SK-N-SH (cell line): ENCODE results near the gene CLSTN2. TPM values are rescaled to one million over a fixed set of nuclear protein-coding genes. Genes with fewer than 3 reads are reported as not detected.

Experiments used
- CTCF ChIA-PET: fragments of 300-600, 350-600 bp; formaldehyde crosslinking; extraction: SDS; loops from one replicate; lab custom pipeline; 2021; lab: Yijun Ruan, JAX
- POLR2A ChIA-PET: fragments of 350-600 bp; sonication (Branson Sonifier 250); formaldehyde crosslinking; extraction: SDS; loops from one replicate; lab custom pipeline; 2020; ENCODE audit warnings: antibody characterized with exemption, inconsistent platforms; lab: Yijun Ruan, JAX
- DNase-seq: peaks from one replicate; pipeline ENCODE4 v3.0.0; 2012
- H2AFZ ChIP-seq: fragments of 200-600 bp; sonication (generic); 2 replicates; pipeline ENCODE4 v1.8.1; 2016; ENCODE audit warnings: antibody characterized with exemption, mild to moderate bottlenecking, low read depth
- H3F3A ChIP-seq: fragments of 200-600 bp; sonication (generic); replicated peaks from 2 replicates; pipeline ENCODE3; 2016; ENCODE audit warnings: antibody characterized with exemption, mild to moderate bottlenecking; ENCODE audit not compliant: insufficient read depth
- H3K27ac ChIP-seq, 2 experiments: fragments of 200-500 bp in 1 of 2; fragments of 200-600 bp in 1 of 2; sonication (Bioruptor generic) in 1 of 2; sonication (generic), shearing (Covaris generic) in 1 of 2; 2 replicates each; pipeline versions ENCODE4 v1.5.1 to v1.6.1; 2014 to 2016; ENCODE audit warnings: low read depth in 2 of 2, inconsistent platforms in 1 of 2, low read length in 1 of 2, mild to moderate bottlenecking in 1 of 2, mixed read lengths in 1 of 2
- H3K27me3 ChIP-seq: fragments of 200-600 bp; sonication (generic), shearing (Covaris generic); 2 replicates; pipeline ENCODE4 v1.6.1; 2016; ENCODE audit warnings: mixed run types; ENCODE audit not compliant: insufficient read depth
- H3K36me3 ChIP-seq, 2 experiments: fragments of 200-500 bp in 1 of 2; fragments of 200-600 bp in 1 of 2; sonication (Bioruptor generic) in 1 of 2; sonication (generic) in 1 of 2; replicated peaks in 1 of 2; 2 replicates each; pipeline versions ENCODE3 to v1.5.1; 2014 to 2016; ENCODE audit warnings: low read length in 1 of 2, mild to moderate bottlenecking in 1 of 2; ENCODE audit not compliant: insufficient read depth in 2 of 2, control insufficient read depth in 1 of 2
- H3K4me1 ChIP-seq, 2 experiments: fragments of 200-500 bp in 1 of 2; fragments of 200-600 bp in 1 of 2; sonication (Bioruptor generic) in 1 of 2; sonication (generic), shearing (Covaris generic) in 1 of 2; 2 replicates each; pipeline versions ENCODE4 v1.5.1 to v1.6.1; 2014 to 2016; ENCODE audit warnings: low read depth in 1 of 2, low read length in 1 of 2, mixed run types in 1 of 2; ENCODE audit not compliant: insufficient read depth in 2 of 2, control insufficient read depth in 1 of 2
- H3K4me2 ChIP-seq: fragments of 200-600 bp; sonication (generic), shearing (Covaris generic); 2 replicates; pipeline ENCODE4 v1.6.1; 2017; ENCODE audit warnings: mixed run types
- H3K4me3 ChIP-seq, 2 experiments: fragments of 200-500 bp in 1 of 2; fragments of 200-600 bp in 1 of 2; sonication (Bioruptor generic) in 1 of 2; sonication (generic), shearing (Covaris generic) in 1 of 2; 2 replicates each; pipeline versions ENCODE4 v1.5.1 to v1.8.1; 2014 to 2016; ENCODE audit warnings: low read depth in 2 of 2, inconsistent platforms in 1 of 2, low read length in 1 of 2, mild to moderate bottlenecking in 1 of 2, mixed read lengths in 1 of 2, moderate library complexity in 1 of 2
- H3K79me2 ChIP-seq: fragments of 200-600 bp; sonication (generic); 2 replicates; pipeline ENCODE4 v1.8.1; 2017; ENCODE audit warnings: mild to moderate bottlenecking; ENCODE audit not compliant: insufficient read depth
- H3K9ac ChIP-seq: fragments of 200-600 bp; sonication (generic); 2 replicates; pipeline ENCODE4 v1.6.1; 2017; ENCODE audit warnings: mixed run types
- H3K9me2 ChIP-seq: fragments of 200-600 bp; sonication (generic); 2 replicates; pipeline ENCODE4 v1.6.1; 2017; ENCODE audit warnings: mixed run types
- H3K9me3 ChIP-seq: fragments of 200-600 bp; sonication (generic); 2 replicates; pipeline ENCODE4 v1.6.1; 2017; ENCODE audit warnings: mixed run types, mild to moderate bottlenecking, moderate library complexity
- H4K20me1 ChIP-seq: fragments of 200-600 bp; sonication (generic); 2 replicates; pipeline ENCODE4 v1.6.1; 2017; ENCODE audit warnings: mild to moderate bottlenecking, mixed run types; ENCODE audit not compliant: insufficient read depth
- CHD2 ChIP-seq: fragments of 150-350 bp; IDR thresholded peaks from 2 replicates; pipeline ENCODE4 v1.6.1; 2018; ENCODE audit warnings: low read length; ENCODE audit not compliant: partially characterized antibody
- ELF1 ChIP-seq: IDR thresholded peaks from 2 replicates; pipeline ENCODE4 v1.4.0; 2012
- EZH2phosphoT487 ChIP-seq: fragments of 200-600 bp; sonication (generic); IDR thresholded peaks from 2 replicates; pipeline ENCODE4 v1.6.1; 2017; ENCODE audit warnings: low read depth, mixed run types, mild to moderate bottlenecking, antibody characterized with exemption, moderate library complexity, borderline replicate concordance
- FOSL2 ChIP-seq: IDR thresholded peaks from 2 replicates; pipeline ENCODE4 v1.4.0; 2012; ENCODE audit warnings: low read depth, mild to moderate bottlenecking, moderate library complexity, borderline replicate concordance
- FOXJ3 ChIP-seq: sonication (generic); formaldehyde crosslinking; IDR thresholded peaks from 2 replicates; pipeline ENCODE4 v1.5.1; 2020; ENCODE audit warnings: mild to moderate bottlenecking, missing genetic modification reagents
- FOXM1 ChIP-seq: IDR thresholded peaks from 2 replicates; pipeline ENCODE4 v1.4.0; 2012; ENCODE audit warnings: low read depth, mild to moderate bottlenecking
- GATA2 ChIP-seq: sonication (generic); formaldehyde crosslinking; IDR thresholded peaks from 2 replicates; pipeline ENCODE4 v1.5.0; 2020; ENCODE audit warnings: mild to moderate bottlenecking, missing genetic modification reagents
- MXI1 ChIP-seq: IDR thresholded peaks from 2 replicates; pipeline ENCODE4 v1.6.1; 2012; ENCODE audit warnings: mild to moderate bottlenecking, low read depth, low read length, improper control_type of control experiment
- NFIC ChIP-seq: IDR thresholded peaks from 2 replicates; pipeline ENCODE4 v1.4.0; 2012; ENCODE audit warnings: borderline replicate concordance
- POLR2AphosphoS5 ChIP-seq: IDR thresholded peaks from 2 replicates; pipeline ENCODE4 v1.6.1; 2012; ENCODE audit warnings: low read depth, low read length
- RAD21 ChIP-seq: IDR thresholded peaks from 2 replicates; pipeline ENCODE4 v1.6.1; 2012; ENCODE audit warnings: mild to moderate bottlenecking, low read length
- RFX5 ChIP-seq: IDR thresholded peaks from 2 replicates; pipeline ENCODE4 v1.6.1; 2012; ENCODE audit warnings: mild to moderate bottlenecking, improper control_type of control experiment, low read length
- RXRA ChIP-seq: IDR thresholded peaks from 2 replicates; pipeline ENCODE4 v1.4.0; 2012; ENCODE audit warnings: low read depth, mild to moderate bottlenecking, borderline replicate concordance
- SIN3A ChIP-seq: IDR thresholded peaks from 2 replicates; pipeline ENCODE4 v1.6.1; 2012; ENCODE audit warnings: low read depth, mild to moderate bottlenecking, low read length, moderate library complexity, borderline replicate concordance
- SMC3 ChIP-seq: IDR thresholded peaks from 2 replicates; pipeline ENCODE4 v1.6.1; 2012; ENCODE audit warnings: low read depth, low read length, improper control_type of control experiment
- TCF12 ChIP-seq: IDR thresholded peaks from 2 replicates; pipeline ENCODE4 v1.4.0; 2012
- WGBS: methylation state at CpG from one replicate; pipeline ENCODE4 v1.1.6; 2017; ENCODE audit warnings: low lambda C conversion rate; 5-methylcytosine and 5-hydroxymethylcytosine counted together
- polyA plus RNA-seq, 3 experiments: library from polyadenylated mRNA; depleted of rRNA; stranded (reverse); fragments of >200 nt; gene quantifications; 2 replicates each; pipeline ENCODE4 v1.2.3, GENCODE V29; 2012
- TF ChIP-seq, protein P1 (sequence below): fragments of 150-350 bp; IDR thresholded peaks from 2 replicates; pipeline ENCODE4 v1.6.1; 2017; ENCODE audit warnings: antibody characterized with exemption, low read length, low read depth, borderline replicate concordance
- TF ChIP-seq, protein P2 (sequence below): IDR thresholded peaks from 2 replicates; pipeline ENCODE4 v1.4.0; 2012; ENCODE audit warnings: low read depth
- TF ChIP-seq, protein P3 (sequence below): fragments of 150-350 bp; IDR thresholded peaks from 2 replicates; pipeline ENCODE4 v1.6.1; 2016; ENCODE audit warnings: mild to moderate bottlenecking, low read depth, low read length
- TF ChIP-seq, protein P4 (sequence below): IDR thresholded peaks from 2 replicates; pipeline ENCODE4; 2012
- TF ChIP-seq, protein P5 (sequence below): IDR thresholded peaks from 2 replicates; pipeline ENCODE4 v1.6.1; 2012; ENCODE audit warnings: mild to moderate bottlenecking, low read depth, low read length, moderate library complexity

The CLSTN2 gene
- polyA plus RNA-seq, 1 of the 3 experiments (the other 2 are of a cell fraction), result 0.02 TPM

DNA sequence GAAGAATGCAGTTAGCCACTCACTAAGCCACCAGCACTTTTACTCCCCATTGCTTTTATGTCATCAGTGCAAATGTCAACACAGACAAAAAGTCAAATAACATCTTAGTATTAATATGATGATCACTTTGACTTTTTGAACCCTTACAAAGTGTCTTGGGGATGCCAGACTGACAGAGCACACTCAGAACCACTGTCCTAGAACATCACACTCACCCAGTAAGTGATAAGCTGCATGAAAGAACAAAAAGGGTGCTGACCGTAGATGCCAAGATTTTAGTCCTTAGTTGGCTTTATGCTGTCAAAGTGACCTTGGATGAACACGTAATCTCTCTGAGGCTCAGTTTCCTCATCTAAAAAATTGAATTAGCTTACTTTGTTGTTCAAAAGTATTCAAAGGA is 463.4 kb downstream of the CLSTN2 start:
- CTCF ChIA-PET, result no interaction called here
- no peak overlapping the region for H3K4me3 ChIP-seq
- WGBS, result 39% methylated on average over 2 of the region's 2 CpGs
- POLR2A ChIA-PET, result no interaction called here
- no peaks in the 10 kb centered on the region for H3F3A ChIP-seq
- no peak overlapping the region for H3K27ac ChIP-seq
- H3K9me3 ChIP-seq, result no peaks in the 10 kb centered on the region
- H4K20me1 ChIP-seq, result no peaks in the 10 kb centered on the region
- no peak overlapping the region for H3K9ac ChIP-seq
- H3K4me2 ChIP-seq, result no peak overlapping the region
- no peaks in the 10 kb centered on the region for H3K27me3 ChIP-seq
- peaks cover 0 to 4% of the 10 kb centered on the region in 2 experiments; a peak in 1 of 4 replicates for H3K4me1 ChIP-seq
- no peak for DNase-seq
- no peaks in the 10 kb centered on the region for H3K79me2 ChIP-seq
- no peak overlapping the region for H2AFZ ChIP-seq
- H3K36me3 ChIP-seq, result no peaks in the 10 kb centered on the region
- TF ChIP-seq RFX5 (no peak), FOXJ3 (CRISPR knock-in tag) (no peak), ELF1 (no peak)
- TF ChIP-seq, protein P1, sequence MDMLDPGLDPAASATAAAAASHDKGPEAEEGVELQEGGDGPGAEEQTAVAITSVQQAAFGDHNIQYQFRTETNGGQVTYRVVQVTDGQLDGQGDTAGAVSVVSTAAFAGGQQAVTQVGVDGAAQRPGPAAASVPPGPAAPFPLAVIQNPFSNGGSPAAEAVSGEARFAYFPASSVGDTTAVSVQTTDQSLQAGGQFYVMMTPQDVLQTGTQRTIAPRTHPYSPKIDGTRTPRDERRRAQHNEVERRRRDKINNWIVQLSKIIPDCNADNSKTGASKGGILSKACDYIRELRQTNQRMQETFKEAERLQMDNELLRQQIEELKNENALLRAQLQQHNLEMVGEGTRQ, result no peak
- no peaks in the 10 kb centered on the region for H3K9me2 ChIP-seq

DNA sequence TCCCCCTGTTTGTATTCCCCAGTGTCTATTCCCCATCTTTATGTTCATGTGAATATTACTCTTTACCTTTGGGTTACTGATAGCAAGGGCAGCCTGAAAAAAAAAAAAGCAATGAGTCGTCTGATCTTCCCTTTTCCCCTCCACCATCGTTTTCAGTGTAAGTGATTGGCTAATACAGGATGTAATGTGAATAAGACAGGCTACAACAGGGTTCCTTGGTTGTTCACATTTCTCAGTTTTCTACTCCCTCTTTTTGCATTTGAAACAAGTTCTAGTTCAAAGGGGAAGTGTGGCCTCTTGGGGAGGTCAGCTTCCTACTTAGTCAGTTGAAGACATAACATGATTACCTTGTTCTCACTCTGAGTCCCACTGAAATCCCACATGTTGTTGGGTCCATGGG is 464.9 kb downstream of the CLSTN2 start:
- Histone ChIP-seq H3K9me3 (no peaks in the 10 kb centered on the region), H3K4me3 (no peak overlapping the region), H3K79me2 (no peaks in the 10 kb centered on the region)
- TF ChIP-seq NFIC (no peak), RAD21 (no peak), TCF12 (no peak), RXRA (no peak), EZH2phosphoT487 (no peak), GATA2 (CRISPR knock-in tag) (no peak), FOSL2 (no peak), POLR2AphosphoS5 (no peak), CHD2 (no peak), SMC3 (no peak), RFX5 (no peak), FOXM1 (no peak), SIN3A (no peak), MXI1 (no peak), ELF1 (no peak)
- TF ChIP-seq, protein P2, sequence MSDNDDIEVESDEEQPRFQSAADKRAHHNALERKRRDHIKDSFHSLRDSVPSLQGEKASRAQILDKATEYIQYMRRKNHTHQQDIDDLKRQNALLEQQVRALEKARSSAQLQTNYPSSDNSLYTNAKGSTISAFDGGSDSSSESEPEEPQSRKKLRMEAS, result no peak
- TF ChIP-seq, protein P3, sequence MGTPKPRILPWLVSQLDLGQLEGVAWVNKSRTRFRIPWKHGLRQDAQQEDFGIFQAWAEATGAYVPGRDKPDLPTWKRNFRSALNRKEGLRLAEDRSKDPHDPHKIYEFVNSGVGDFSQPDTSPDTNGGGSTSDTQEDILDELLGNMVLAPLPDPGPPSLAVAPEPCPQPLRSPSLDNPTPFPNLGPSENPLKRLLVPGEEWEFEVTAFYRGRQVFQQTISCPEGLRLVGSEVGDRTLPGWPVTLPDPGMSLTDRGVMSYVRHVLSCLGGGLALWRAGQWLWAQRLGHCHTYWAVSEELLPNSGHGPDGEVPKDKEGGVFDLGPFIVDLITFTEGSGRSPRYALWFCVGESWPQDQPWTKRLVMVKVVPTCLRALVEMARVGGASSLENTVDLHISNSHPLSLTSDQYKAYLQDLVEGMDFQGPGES, result no peak
- TF ChIP-seq, protein P4, sequence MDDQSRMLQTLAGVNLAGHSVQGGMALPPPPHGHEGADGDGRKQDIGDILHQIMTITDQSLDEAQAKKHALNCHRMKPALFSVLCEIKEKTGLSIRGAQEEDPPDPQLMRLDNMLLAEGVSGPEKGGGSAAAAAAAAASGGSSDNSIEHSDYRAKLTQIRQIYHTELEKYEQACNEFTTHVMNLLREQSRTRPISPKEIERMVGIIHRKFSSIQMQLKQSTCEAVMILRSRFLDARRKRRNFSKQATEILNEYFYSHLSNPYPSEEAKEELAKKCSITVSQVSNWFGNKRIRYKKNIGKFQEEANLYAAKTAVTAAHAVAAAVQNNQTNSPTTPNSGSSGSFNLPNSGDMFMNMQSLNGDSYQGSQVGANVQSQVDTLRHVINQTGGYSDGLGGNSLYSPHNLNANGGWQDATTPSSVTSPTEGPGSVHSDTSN, result no peak
- TF ChIP-seq, protein P5, sequence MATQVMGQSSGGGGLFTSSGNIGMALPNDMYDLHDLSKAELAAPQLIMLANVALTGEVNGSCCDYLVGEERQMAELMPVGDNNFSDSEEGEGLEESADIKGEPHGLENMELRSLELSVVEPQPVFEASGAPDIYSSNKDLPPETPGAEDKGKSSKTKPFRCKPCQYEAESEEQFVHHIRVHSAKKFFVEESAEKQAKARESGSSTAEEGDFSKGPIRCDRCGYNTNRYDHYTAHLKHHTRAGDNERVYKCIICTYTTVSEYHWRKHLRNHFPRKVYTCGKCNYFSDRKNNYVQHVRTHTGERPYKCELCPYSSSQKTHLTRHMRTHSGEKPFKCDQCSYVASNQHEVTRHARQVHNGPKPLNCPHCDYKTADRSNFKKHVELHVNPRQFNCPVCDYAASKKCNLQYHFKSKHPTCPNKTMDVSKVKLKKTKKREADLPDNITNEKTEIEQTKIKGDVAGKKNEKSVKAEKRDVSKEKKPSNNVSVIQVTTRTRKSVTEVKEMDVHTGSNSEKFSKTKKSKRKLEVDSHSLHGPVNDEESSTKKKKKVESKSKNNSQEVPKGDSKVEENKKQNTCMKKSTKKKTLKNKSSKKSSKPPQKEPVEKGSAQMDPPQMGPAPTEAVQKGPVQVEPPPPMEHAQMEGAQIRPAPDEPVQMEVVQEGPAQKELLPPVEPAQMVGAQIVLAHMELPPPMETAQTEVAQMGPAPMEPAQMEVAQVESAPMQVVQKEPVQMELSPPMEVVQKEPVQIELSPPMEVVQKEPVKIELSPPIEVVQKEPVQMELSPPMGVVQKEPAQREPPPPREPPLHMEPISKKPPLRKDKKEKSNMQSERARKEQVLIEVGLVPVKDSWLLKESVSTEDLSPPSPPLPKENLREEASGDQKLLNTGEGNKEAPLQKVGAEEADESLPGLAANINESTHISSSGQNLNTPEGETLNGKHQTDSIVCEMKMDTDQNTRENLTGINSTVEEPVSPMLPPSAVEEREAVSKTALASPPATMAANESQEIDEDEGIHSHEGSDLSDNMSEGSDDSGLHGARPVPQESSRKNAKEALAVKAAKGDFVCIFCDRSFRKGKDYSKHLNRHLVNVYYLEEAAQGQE, result no peak
- TF ChIP-seq, all 33 proteins: peak for 0
- H2AFZ ChIP-seq, result no peak overlapping the region
- no peak overlapping the region for H3K9ac ChIP-seq
- no peak for DNase-seq
- H4K20me1 ChIP-seq, result no peaks in the 10 kb centered on the region
- no peaks in the 10 kb centered on the region for H3K36me3 ChIP-seq
- no peaks in the 10 kb centered on the region for H3F3A ChIP-seq
- no peaks in the 10 kb centered on the region for H3K9me2 ChIP-seq
- H3K27me3 ChIP-seq, result no peaks in the 10 kb centered on the region
- ChIA-PET POLR2A (no interaction called here), CTCF (interaction anchor here (0.6 kb wide), 1 partner anchor 10 kb away, joined by 3 read pairs; no protein-coding TSS in a partner anchor)
- H3K27ac ChIP-seq, result no peak overlapping the region
- peaks cover 0 to 4% of the 10 kb centered on the region in 2 experiments; a peak in 1 of 4 replicates for H3K4me1 ChIP-seq
- WGBS, result 19% methylated on average over 2 of the region's 2 CpGs
- H3K4me2 ChIP-seq, result no peak overlapping the region
